NCI-H2171 (cell line): ENCODE results near the gene RBM7.

Experiments used
- DNase-seq: peaks from one replicate; lab custom pipeline; 2025; lab: John Stamatoyannopoulos, UW

The RBM7 gene

DNA sequence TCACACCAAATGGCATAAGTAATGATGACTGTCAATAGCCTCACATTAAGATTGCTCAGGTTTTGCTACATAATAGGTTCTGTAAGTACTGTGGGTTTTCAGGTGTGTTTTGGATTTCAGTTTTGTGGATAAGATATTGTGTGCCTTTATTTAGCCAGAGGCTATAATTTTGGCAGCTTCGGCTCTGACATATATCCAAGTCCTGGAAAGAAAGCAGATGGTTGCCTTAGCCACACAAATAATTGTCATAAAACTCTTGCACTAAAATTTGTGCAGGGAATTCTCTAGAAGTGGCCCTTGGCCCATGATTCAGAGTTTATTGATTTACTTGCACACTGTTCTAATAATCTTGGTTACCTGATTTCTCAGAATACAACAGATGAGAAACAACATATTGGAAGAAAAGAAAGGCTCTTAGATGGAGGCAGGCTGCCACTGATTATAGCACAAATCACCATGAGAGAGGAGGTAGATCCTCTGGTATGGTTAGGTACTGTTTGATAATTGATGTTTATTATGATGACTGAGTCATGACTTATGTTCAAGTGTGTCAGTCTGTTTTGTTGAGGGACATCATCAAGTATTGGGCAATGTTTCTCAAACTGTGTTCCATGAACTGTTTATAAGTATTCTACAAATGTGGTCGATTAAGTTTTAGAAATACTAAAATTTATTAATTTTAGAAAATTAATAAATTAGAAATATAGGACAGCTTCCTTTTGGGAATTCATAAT lies 48.5 kb downstream of the RBM7 start:
- DNase-seq = no peak

DNA sequence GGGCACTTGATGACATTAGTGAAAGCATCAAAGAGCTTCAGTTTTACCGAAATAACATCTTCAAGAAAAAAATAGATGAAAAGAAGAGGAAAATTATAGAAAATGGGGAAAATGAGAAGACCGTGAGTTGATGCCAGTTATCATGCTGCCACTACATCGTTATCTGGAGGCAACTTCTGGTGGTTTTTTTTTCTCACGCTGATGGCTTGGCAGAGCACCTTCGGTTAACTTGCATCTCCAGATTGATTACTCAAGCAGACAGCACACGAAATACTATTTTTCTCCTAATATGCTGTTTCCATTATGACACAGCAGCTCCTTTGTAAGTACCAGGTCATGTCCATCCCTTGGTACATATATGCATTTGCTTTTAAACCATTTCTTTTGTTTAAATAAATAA lies 49.4 kb downstream of the RBM7 start:
- no peak for DNase-seq

DNA sequence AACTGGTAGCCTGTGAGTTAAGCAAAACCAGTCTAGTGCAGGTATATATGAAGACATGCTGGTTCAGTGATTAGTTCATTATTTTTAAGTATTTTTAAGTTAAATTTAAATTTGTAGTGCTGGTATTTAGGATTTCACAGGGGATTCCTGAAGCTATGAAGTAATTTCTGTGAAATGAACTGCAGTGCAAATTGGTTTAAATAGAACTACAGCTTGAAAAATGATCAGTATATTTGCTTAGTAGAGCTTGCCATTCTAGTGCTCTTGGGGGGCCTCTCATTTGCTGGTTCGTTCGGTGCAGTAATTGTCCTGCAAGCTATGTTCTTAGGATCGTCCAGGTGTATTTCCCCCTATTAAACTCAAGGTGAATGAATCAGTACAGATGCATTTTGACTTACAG lies 51.9 kb downstream of the RBM7 start:
- no peak for DNase-seq
